CD14-positive monocyte (primary cell): ENCODE measurements around the gene ATP1B1. TPM values are rescaled to one million over a fixed set of nuclear protein-coding genes. Genes with fewer than 3 reads are reported as not detected.
"Not testable (repeated sequence)": the region's sequence is repeated elsewhere in the genome, so short reads cannot be mapped to it uniquely, and the experiment has no call there.

Experiments used
- DNase-seq, 3 donors: peaks; one replicate each; pipeline ENCODE4 v3.0.0-alpha.2; 2011 to 2022
- H2AFZ ChIP-seq: 2 replicates; pipeline ENCODE4 v1.6.0; 2012; ENCODE audit warnings: mild to moderate bottlenecking, low read depth, low read length, inconsistent platforms; ENCODE audit not compliant: insufficient read depth, poor library complexity, severe bottlenecking
- H3K27ac ChIP-seq, 2 donors: 1 replicate in 1 of 2; 2 replicates in 1 of 2; pipeline ENCODE4 v1.5.1; 2012 to 2013; ENCODE audit warnings: low read length in 2 of 2, control low read depth in 1 of 2, inconsistent platforms in 1 of 2, low read depth in 1 of 2, mild to moderate bottlenecking in 1 of 2
- H3K27me3 ChIP-seq, 2 donors: one replicate each; pipeline versions ENCODE4 v1.6.0 to v1.6.1; 2011 to 2013; ENCODE audit warnings: low read length in 2 of 2; ENCODE audit not compliant: control insufficient read depth in 2 of 2, insufficient read depth in 2 of 2
- H3K36me3 ChIP-seq, 2 donors: replicated peaks in 1 of 2; 1 replicate in 1 of 2; 2 replicates in 1 of 2; pipeline versions ENCODE4 v1.5.1 to v1.6.1; 2012 to 2013; ENCODE audit warnings: low read length in 2 of 2, control low read depth in 1 of 2, inconsistent platforms in 1 of 2, mild to moderate bottlenecking in 1 of 2; ENCODE audit not compliant: insufficient read depth in 2 of 2, control insufficient read depth in 1 of 2
- H3K4me1 ChIP-seq, 2 donors: 1 replicate in 1 of 2; 2 replicates in 1 of 2; pipeline versions ENCODE4 v1.5.1 to v1.6.1; 2012 to 2013; ENCODE audit warnings: low read length in 2 of 2, control low read depth in 1 of 2, inconsistent platforms in 1 of 2, mild to moderate bottlenecking in 1 of 2, moderate library complexity in 1 of 2; ENCODE audit not compliant: insufficient read depth in 2 of 2, control insufficient read depth in 1 of 2
- H3K4me2 ChIP-seq: replicated peaks from 2 replicates; pipeline ENCODE3; 2012; ENCODE audit warnings: low read length, moderate library complexity, mild to moderate bottlenecking; ENCODE audit not compliant: poor library complexity, severe bottlenecking; ENCODE audit errors: extremely low read depth
- H3K4me3 ChIP-seq, 3 experiments: fragments of 200-600 bp in 1 of 3; sonication (generic) in 1 of 3; replicated peaks in 1 of 3; 1 replicate in 2 of 3; 2 replicates in 1 of 3; pipeline ENCODE4 v1.5.1; 2011 to 2013; ENCODE audit warnings: low read length in 3 of 3, mild to moderate bottlenecking in 3 of 3, control low read depth in 2 of 3, low read depth in 2 of 3, inconsistent platforms in 1 of 3, moderate library complexity in 1 of 3
- H3K79me2 ChIP-seq: 2 replicates; pipeline ENCODE4 v1.6.0; 2012; ENCODE audit warnings: mild to moderate bottlenecking, control low read depth, inconsistent platforms, low read length, moderate library complexity; ENCODE audit not compliant: insufficient read depth
- H3K9ac ChIP-seq: 2 replicates; pipeline ENCODE4 v1.6.0; 2017; ENCODE audit warnings: low read length, mild to moderate bottlenecking; ENCODE audit not compliant: insufficient read depth, poor library complexity, severe bottlenecking
- H3K9me3 ChIP-seq, 2 donors: replicated peaks in 1 of 2; 1 replicate in 1 of 2; 2 replicates in 1 of 2; pipeline versions ENCODE4 v1.5.1 to v1.6.1; 2012 to 2013; ENCODE audit warnings: low read length in 2 of 2, control low read depth in 1 of 2; ENCODE audit not compliant: control insufficient read depth in 1 of 2, insufficient read depth in 1 of 2
- H4K20me1 ChIP-seq: 2 replicates; pipeline ENCODE4 v1.6.0; 2012; ENCODE audit warnings: mild to moderate bottlenecking, low read length, control low read depth, moderate library complexity; ENCODE audit not compliant: insufficient read depth
- H3K27ac Mint-ChIP-seq, 7 donors: one replicate each; pipeline ENCODE4 v1.8.0; 2020; ENCODE audit warnings: mild to moderate bottlenecking in 7 of 7, mixed read lengths in 7 of 7, moderate library complexity in 6 of 7, inconsistent platforms in 2 of 7
- H3K27me3 Mint-ChIP-seq, 3 donors: one replicate each; pipeline ENCODE4 v1.8.0; 2021 to 2022; ENCODE audit warnings: low read depth in 3 of 3, mild to moderate bottlenecking in 3 of 3, mixed read lengths in 3 of 3, moderate library complexity in 3 of 3, inconsistent platforms in 1 of 3
- H3K36me3 Mint-ChIP-seq, 2 donors: one replicate each; pipeline ENCODE4 v1.8.0; 2020; ENCODE audit warnings: mixed read lengths in 2 of 2, inconsistent platforms in 1 of 2, mild to moderate bottlenecking in 1 of 2
- H3K4me1 Mint-ChIP-seq: one replicate; pipeline ENCODE4 v1.8.0; 2020; ENCODE audit warnings: mild to moderate bottlenecking, mixed read lengths
- H3K4me3 Mint-ChIP-seq, 2 donors: one replicate each; pipeline ENCODE4 v1.8.0; 2020; ENCODE audit warnings: mild to moderate bottlenecking in 2 of 2, mixed read lengths in 2 of 2, moderate library complexity in 1 of 2
- H3K9me3 Mint-ChIP-seq, 7 donors: one replicate each; pipeline ENCODE4 v1.8.0; 2020 to 2022; ENCODE audit warnings: mixed read lengths in 7 of 7, mild to moderate bottlenecking in 6 of 7, moderate library complexity in 6 of 7, inconsistent platforms in 2 of 7
- CTCF ChIP-seq: fragments of 200-600 bp; IDR thresholded peaks from one replicate; pipeline ENCODE4 v1.8.0; 2022; ENCODE audit warnings: antibody characterized with exemption, mild to moderate bottlenecking
- WGBS: methylation state at CpG from one replicate; pipeline ENCODE4 v1.1.5; 2013; ENCODE audit warnings: missing lambda C conversion rate; ENCODE audit not compliant: insufficient coverage; 5-methylcytosine and 5-hydroxymethylcytosine counted together
- intact Hi-C, 2 donors: fragments of 100-400 bp; cut with micrococcal nuclease; formaldehyde crosslinking; loops; one replicate each; pipeline versions ENCODE4 v1.15.0 to v1.15.1; 2023
- polyA plus RNA-seq, 3 donors: library from polyadenylated mRNA; depleted of rRNA in 1 of 3; unstranded in 2 of 3; stranded (reverse) in 1 of 3; fragments of 300-500 nt in 2 of 3; fragments of >200 nt in 1 of 3; fragmentation: Illumina TruSeq in 2 of 3; gene quantifications; 1 replicate in 2 of 3; 2 replicates in 1 of 3; pipeline ENCODE4 v1.2.3, GENCODE V29; 2012 to 2021

ATP1B1 gene
- polyA plus RNA-seq, 3 donors = 0.63 to 5.1 (median 0.72) TPM

- Mint-ChIP-seq H3K27ac (peak overlapping the region in 1 of 7 donors; percentile 9), H3K36me3 (peaks cover 14 to 15% of the 10 kb centered on the region in 2 donors), H3K4me3 (no peak overlapping the region), H3K4me1 (peaks cover 9% of the 10 kb centered on the region), H3K9me3 (no peaks in the 10 kb centered on the region), H3K27me3 (peaks cover 0 to 2% (median 0%) of the 10 kb centered on the region in 3 donors)
- DNase-seq = no peak
- H3K4me1 ChIP-seq = no peaks in the 10 kb centered on the region
- whole genome bisulfite sequencing = 55% methylated on average over 1 of the region's 6 CpGs
- no peak overlapping the region for H3K4me3 ChIP-seq
- H3K27ac ChIP-seq = no peak overlapping the region
- intact Hi-C loops = no loop called here
- H3K36me3 ChIP-seq = no peaks in the 10 kb centered on the region
- H3K9me3 ChIP-seq = no peaks in the 10 kb centered on the region
- no peaks in the 10 kb centered on the region for H4K20me1 ChIP-seq
- H2AFZ ChIP-seq = no peak overlapping the region
- no peak for TF ChIP-seq CTCF
- H3K79me2 ChIP-seq = no peaks in the 10 kb centered on the region
- H3K4me2 ChIP-seq = no peak overlapping the region
- H3K9ac ChIP-seq = no peak overlapping the region
- no peaks in the 10 kb centered on the region for H3K27me3 ChIP-seq
These were observed 16.5 kb downstream of the ATP1B1 start for GRCh38 chr1:169122976-169123375.

GRCh38 chr1:169124459-169124858 lies 18.0 kb downstream of the ATP1B1 start:
- Histone ChIP-seq H2AFZ (no peak overlapping the region), H3K27ac (no peak overlapping the region), H3K36me3 (no peaks in the 10 kb centered on the region), H3K4me2 (no peak overlapping the region), H3K79me2 (no peaks in the 10 kb centered on the region), H3K9ac (no peak overlapping the region), H3K4me1 (no peaks in the 10 kb centered on the region), H4K20me1 (no peaks in the 10 kb centered on the region), H3K27me3 (no peaks in the 10 kb centered on the region), H3K4me3 (no peak overlapping the region), H3K9me3 (no peaks in the 10 kb centered on the region)
- 80% methylated on average over 1 of the region's 2 CpGs for WGBS
- Mint-ChIP-seq H3K36me3 (peaks cover 17 to 24% of the 10 kb centered on the region in 2 donors), H3K9me3 (no peaks in the 10 kb centered on the region), H3K4me1 (peaks cover 9% of the 10 kb centered on the region), H3K27ac (no peak overlapping the region), H3K4me3 (no peak overlapping the region), H3K27me3 (peaks cover 0 to 2% (median 0%) of the 10 kb centered on the region in 3 donors)
- no peak for TF ChIP-seq CTCF
- DNase-seq = no peak
- intact Hi-C loops = no loop called here

GRCh38 chr1:169125597-169125996 lies 19.1 kb downstream of the ATP1B1 start:
- H3K27me3 Mint-ChIP-seq, H3K36me3 ChIP-seq, H3K9ac ChIP-seq, H3K4me2 ChIP-seq, H2AFZ ChIP-seq, H3K27me3 ChIP-seq, H3K9me3 Mint-ChIP-seq, H3K4me1 ChIP-seq, intact Hi-C loops, H3K27ac ChIP-seq, H3K79me2 ChIP-seq, H3K9me3 ChIP-seq, H4K20me1 ChIP-seq, H3K4me3 ChIP-seq, H3K4me1 Mint-ChIP-seq, H3K4me3 Mint-ChIP-seq, DNase-seq: not testable (repeated sequence)
- peaks cover 17 to 24% of the 10 kb centered on the region in 2 donors for H3K36me3 Mint-ChIP-seq
- no CpG with 5 or more reads among the region's 6 CpGs for WGBS
- peak overlapping the region in 1 of 7 donors; percentile 11 for H3K27ac Mint-ChIP-seq
